Central memory CD8-positive, alpha-beta T cell (primary cell): ENCODE data around the gene STIM1.
A peak's percentile ranks its signal among the peaks of the same experiment; 100 is the strongest.
"Not testable (repeated sequence)": the region's sequence is repeated elsewhere in the genome, so short reads cannot be mapped to it uniquely, and the experiment has no call there.

Experiments
- ATAC-seq: fragments of 150-1000 bp; cut with Tn5 transposase; replicated peaks from 2 replicates; pipeline ENCODE4 v1.10.0; 2022; ENCODE audit warnings: mild to moderate bottlenecking, moderate FRiP score, moderate number of reproducible peaks; ENCODE audit not compliant: poor library complexity, severe bottlenecking; ENCODE audit errors: extremely low read depth
- DNase-seq, 2 donors: peaks; one replicate each; pipeline ENCODE4 v3.0.0; 2021; ENCODE audit warnings: low spot score in 2 of 2
- H3K27ac Mint-ChIP-seq: one replicate; pipeline ENCODE4 v1.8.0; 2022; ENCODE audit warnings: low read depth, mild to moderate bottlenecking, moderate library complexity, mixed read lengths
- H3K27me3 Mint-ChIP-seq: one replicate; pipeline ENCODE4 v1.8.0; 2022; ENCODE audit warnings: mixed read lengths
- H3K36me3 Mint-ChIP-seq: one replicate; pipeline ENCODE4 v1.8.0; 2022; ENCODE audit warnings: mild to moderate bottlenecking, moderate library complexity, mixed read lengths; ENCODE audit not compliant: insufficient read depth
- H3K4me1 Mint-ChIP-seq: one replicate; pipeline ENCODE4 v1.8.0; 2022; ENCODE audit warnings: mixed read lengths
- H3K4me3 Mint-ChIP-seq: one replicate; pipeline ENCODE4 v1.8.0; 2022; ENCODE audit warnings: mild to moderate bottlenecking, moderate library complexity, mixed read lengths
- H3K9me3 Mint-ChIP-seq: one replicate; pipeline ENCODE4 v1.8.0; 2022; ENCODE audit warnings: mixed read lengths

Gene STIM1

GRCh38 chr11:3996651-3997050, 141.2 kb downstream of the STIM1 start:
- H3K4me1 Mint-ChIP-seq, result peaks cover 59% of the 10 kb centered on the region
- peaks cover 6% of the 10 kb centered on the region for H3K9me3 Mint-ChIP-seq
- no peak overlapping the region for H3K4me3 Mint-ChIP-seq
- DNase-seq, result no peak
- H3K36me3 Mint-ChIP-seq, result peaks cover 3% of the 10 kb centered on the region
- no peak overlapping the region for H3K27ac Mint-ChIP-seq
- no peak for ATAC-seq
- no peaks in the 10 kb centered on the region for H3K27me3 Mint-ChIP-seq

DNA sequence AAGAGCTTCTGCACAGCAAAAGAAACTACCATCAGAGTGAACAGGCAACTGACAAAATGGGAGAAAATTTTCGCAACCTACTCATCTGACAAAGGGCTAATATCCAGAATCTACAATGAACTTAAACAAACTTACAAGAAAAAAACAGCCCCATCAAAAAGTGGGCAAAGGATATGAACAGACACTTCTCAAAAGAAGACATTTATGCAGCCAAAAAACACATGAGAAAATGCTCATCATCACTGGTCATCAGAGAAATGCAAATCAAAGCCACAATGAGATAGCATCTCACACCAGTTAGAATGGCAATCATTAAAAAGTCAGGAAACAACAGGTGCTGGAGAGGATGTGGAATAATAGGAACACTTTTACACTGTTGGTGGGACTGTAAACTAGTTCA, 149.3 kb downstream of the STIM1 start:
- not testable (repeated sequence) for H3K36me3 Mint-ChIP-seq, H3K27me3 Mint-ChIP-seq, ATAC-seq, H3K9me3 Mint-ChIP-seq, H3K4me3 Mint-ChIP-seq, H3K27ac Mint-ChIP-seq, DNase-seq
- peaks cover 35% of the 10 kb centered on the region for H3K4me1 Mint-ChIP-seq

- Mint-ChIP-seq H3K27me3 (no peaks in the 10 kb centered on the region), H3K27ac (peak overlapping the region; percentile 50), H3K4me1 (peaks cover 42% of the 10 kb centered on the region), H3K36me3 (no peaks in the 10 kb centered on the region), H3K4me3 (peak overlapping the region; percentile 23), H3K9me3 (no peaks in the 10 kb centered on the region)
- no peak for DNase-seq
- ATAC-seq, result peak; percentile 64
These were observed 151.6 kb downstream of the STIM1 start for GRCh38 chr11:4006946-4007680.

- peaks cover 51% of the 10 kb centered on the region for H3K4me1 Mint-ChIP-seq
- DNase-seq, result no peak
- H3K9me3 Mint-ChIP-seq, result no peaks in the 10 kb centered on the region
- no peak for ATAC-seq
- H3K36me3 Mint-ChIP-seq, result no peaks in the 10 kb centered on the region
- no peak overlapping the region for H3K27ac Mint-ChIP-seq
- H3K4me3 Mint-ChIP-seq, result no peak overlapping the region
- no peaks in the 10 kb centered on the region for H3K27me3 Mint-ChIP-seq
These were observed 152.7 kb downstream of the STIM1 start for GRCh38 chr11:4008116-4008515.

GRCh38 chr11:4016602-4017001, 161.1 kb downstream of the STIM1 start:
- peaks cover 79% of the 10 kb centered on the region for H3K4me1 Mint-ChIP-seq
- H3K36me3 Mint-ChIP-seq, result not testable (repeated sequence)

GRCh38 chr11:4017129-4017528, 161.7 kb downstream of the STIM1 start:
- H3K27me3 Mint-ChIP-seq, result no peaks in the 10 kb centered on the region
- H3K36me3 Mint-ChIP-seq, result peaks cover 2% of the 10 kb centered on the region
- no peak for ATAC-seq
- peaks cover 75% of the 10 kb centered on the region for H3K4me1 Mint-ChIP-seq
- peak overlapping the region; percentile 13 for H3K27ac Mint-ChIP-seq
- no peaks in the 10 kb centered on the region for H3K9me3 Mint-ChIP-seq
- no peak for DNase-seq
- no peak overlapping the region for H3K4me3 Mint-ChIP-seq

More at GRCh38 chr11:4016602-4017001, 161.1 kb downstream of the STIM1 start:
- H3K4me3 Mint-ChIP-seq, ATAC-seq, DNase-seq, H3K9me3 Mint-ChIP-seq, H3K27ac Mint-ChIP-seq, H3K27me3 Mint-ChIP-seq: not testable (repeated sequence)

DNA sequence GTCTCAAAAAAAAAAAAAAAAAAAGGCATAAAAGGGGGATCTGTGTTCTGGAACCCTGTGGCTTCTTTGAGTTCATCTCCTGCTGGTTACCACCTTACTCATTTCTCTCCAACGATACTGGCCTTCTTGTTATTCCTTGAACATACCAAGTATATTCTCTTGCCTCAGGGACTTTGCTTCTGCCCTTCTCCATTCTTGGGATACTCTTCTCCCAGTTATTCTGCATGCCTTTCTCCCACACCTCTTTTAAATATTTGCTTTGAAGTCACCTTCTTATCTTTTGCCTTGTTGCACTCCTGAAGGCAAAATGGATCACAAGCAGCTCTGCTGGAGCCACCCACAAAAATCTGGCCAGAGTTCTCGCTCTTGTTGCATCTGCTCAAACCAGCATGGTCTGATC, 163.2 kb downstream of the STIM1 start:
- Mint-ChIP-seq H3K4me3 (no peak overlapping the region), H3K36me3 (peaks cover 2% of the 10 kb centered on the region), H3K27me3 (no peaks in the 10 kb centered on the region), H3K4me1 (peaks cover 72% of the 10 kb centered on the region), H3K27ac (peak overlapping the region; percentile 10), H3K9me3 (no peaks in the 10 kb centered on the region)
- no peak for ATAC-seq
- no peak for DNase-seq

- H3K27me3 Mint-ChIP-seq, result no peaks in the 10 kb centered on the region
- peaks cover 8% of the 10 kb centered on the region for H3K36me3 Mint-ChIP-seq
- ATAC-seq, result no peak
- peak overlapping the region; percentile 10 for H3K27ac Mint-ChIP-seq
- no peak overlapping the region for H3K4me3 Mint-ChIP-seq
- H3K9me3 Mint-ChIP-seq, result no peaks in the 10 kb centered on the region
- peaks cover 67% of the 10 kb centered on the region for H3K4me1 Mint-ChIP-seq
- DNase-seq, result no peak
These were observed 164.4 kb downstream of the STIM1 start for GRCh38 chr11:4019891-4020290.

- peaks cover 53% of the 10 kb centered on the region for H3K4me1 Mint-ChIP-seq
- DNase-seq (no peak), ATAC-seq (no peak)
- no peaks in the 10 kb centered on the region for H3K27me3 Mint-ChIP-seq
- no peaks in the 10 kb centered on the region for H3K9me3 Mint-ChIP-seq
- peak overlapping the region; percentile 49 for H3K27ac Mint-ChIP-seq
- H3K4me3 Mint-ChIP-seq, result no peak overlapping the region
- H3K36me3 Mint-ChIP-seq, result peaks cover 16% of the 10 kb centered on the region
These were observed 167.2 kb downstream of the STIM1 start for GRCh38 chr11:4022669-4023068.

DNA sequence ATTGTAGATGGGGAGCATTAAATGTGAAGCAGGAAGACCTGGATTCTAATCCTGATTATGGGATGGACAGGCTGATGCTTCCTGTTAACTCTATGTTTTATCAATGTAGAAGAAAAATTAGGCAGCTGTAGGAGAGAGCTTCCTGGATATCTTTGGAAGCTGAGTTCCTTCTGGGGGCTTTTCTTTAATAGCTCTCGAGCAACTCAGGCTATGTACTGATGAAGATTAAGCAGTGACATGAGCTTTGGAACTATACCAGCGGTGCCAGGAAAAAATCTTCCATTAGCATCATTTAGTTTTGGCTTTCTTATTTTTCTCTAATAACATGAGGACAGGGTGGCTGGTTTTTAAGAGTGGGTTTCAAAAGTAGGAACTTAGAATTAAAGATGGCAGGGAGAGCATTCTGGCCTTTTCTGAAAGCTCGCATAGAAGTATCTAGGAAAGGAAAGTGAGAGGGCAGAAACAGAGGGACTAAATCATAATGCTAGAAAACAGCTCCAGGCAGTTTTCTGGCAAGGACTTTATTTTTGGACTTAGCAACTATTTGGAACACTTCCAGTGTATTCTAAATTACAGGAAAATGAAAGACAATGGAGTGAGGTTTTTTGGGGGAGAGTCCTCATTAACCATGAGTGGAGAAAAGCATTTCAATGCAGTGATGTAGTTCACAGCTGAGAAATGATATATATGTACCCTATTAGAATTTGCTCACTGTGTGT, 169.9 kb downstream of the STIM1 start:
- Mint-ChIP-seq H3K4me1 (peaks cover 34% of the 10 kb centered on the region), H3K27me3 (no peaks in the 10 kb centered on the region), H3K9me3 (no peaks in the 10 kb centered on the region), H3K27ac (peak overlapping the region; percentile 83), H3K4me3 (no peak overlapping the region), H3K36me3 (peaks cover 19% of the 10 kb centered on the region)
- DNase-seq, result no peak
- ATAC-seq, result no peak

GRCh38 chr11:4025967-4026324, 170.5 kb downstream of the STIM1 start:
- H3K4me3 Mint-ChIP-seq, result no peak overlapping the region
- peaks cover 29% of the 10 kb centered on the region for H3K4me1 Mint-ChIP-seq
- DNase-seq, result no peak
- no peak for ATAC-seq
- no peaks in the 10 kb centered on the region for H3K27me3 Mint-ChIP-seq
- no peaks in the 10 kb centered on the region for H3K9me3 Mint-ChIP-seq
- peaks cover 17% of the 10 kb centered on the region for H3K36me3 Mint-ChIP-seq
- peak overlapping the region; percentile 83 for H3K27ac Mint-ChIP-seq

DNA sequence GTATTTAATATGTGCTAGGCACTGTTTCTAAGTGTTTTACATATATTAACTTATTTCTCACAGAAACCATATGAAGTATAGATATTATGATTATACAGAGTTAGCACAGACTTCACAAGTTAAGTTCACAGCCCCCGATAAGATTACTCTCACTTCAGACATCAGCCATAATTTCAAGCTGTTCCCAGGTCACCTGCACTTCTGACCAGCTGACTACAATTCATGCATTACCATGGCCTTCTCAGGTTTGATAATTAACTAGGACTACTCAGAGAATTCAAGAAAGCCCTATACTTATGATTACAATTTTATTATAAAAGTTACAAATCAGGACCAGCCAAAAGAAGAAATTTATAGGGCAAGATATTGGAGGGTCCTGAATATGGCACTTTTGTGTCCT, 170.9 kb downstream of the STIM1 start:
- Mint-ChIP-seq H3K9me3 (no peaks in the 10 kb centered on the region), H3K27ac (no peak overlapping the region), H3K4me1 (peaks cover 25% of the 10 kb centered on the region), H3K36me3 (peaks cover 17% of the 10 kb centered on the region), H3K4me3 (no peak overlapping the region), H3K27me3 (no peaks in the 10 kb centered on the region)
- ATAC-seq (no peak), DNase-seq (no peak)

DNA sequence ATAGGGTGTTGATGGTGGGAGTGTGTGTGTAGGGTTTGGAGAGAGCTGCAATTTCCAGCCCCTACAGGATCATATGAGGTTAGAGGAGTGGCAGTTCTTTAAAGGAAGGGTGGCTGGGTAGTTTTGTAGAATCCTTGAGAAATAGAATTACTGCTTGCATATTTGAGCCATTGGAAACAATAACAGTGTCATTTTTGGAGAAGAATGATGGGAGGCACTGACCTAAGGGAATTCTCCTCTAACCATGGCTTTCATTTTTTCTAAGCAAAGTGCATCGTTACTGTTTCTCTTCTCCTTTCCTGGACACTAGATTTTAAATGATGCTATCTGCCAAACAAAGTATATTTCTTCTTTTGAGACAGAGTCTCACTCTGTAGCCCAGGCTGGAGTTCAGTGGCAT, 172.3 kb downstream of the STIM1 start:
- Mint-ChIP-seq H3K4me1 (peaks cover 17% of the 10 kb centered on the region), H3K27me3 (no peaks in the 10 kb centered on the region), H3K27ac (no peak overlapping the region), H3K36me3 (peaks cover 17% of the 10 kb centered on the region), H3K4me3 (no peak overlapping the region), H3K9me3 (no peaks in the 10 kb centered on the region)
- ATAC-seq (no peak), DNase-seq (no peak)
